ENCODE results near the gene PLCD3. TPM values are rescaled to one million over a fixed set of nuclear protein-coding genes. Genes with fewer than 3 reads are reported as not detected.

The PLCD3 gene
- total and polyA plus RNA-seq, 2 of the 13 experiments (the other 11 are each of a cell fraction or from before 2014, with no cell fraction given): 11.3 to 39.1 TPM

DNA sequence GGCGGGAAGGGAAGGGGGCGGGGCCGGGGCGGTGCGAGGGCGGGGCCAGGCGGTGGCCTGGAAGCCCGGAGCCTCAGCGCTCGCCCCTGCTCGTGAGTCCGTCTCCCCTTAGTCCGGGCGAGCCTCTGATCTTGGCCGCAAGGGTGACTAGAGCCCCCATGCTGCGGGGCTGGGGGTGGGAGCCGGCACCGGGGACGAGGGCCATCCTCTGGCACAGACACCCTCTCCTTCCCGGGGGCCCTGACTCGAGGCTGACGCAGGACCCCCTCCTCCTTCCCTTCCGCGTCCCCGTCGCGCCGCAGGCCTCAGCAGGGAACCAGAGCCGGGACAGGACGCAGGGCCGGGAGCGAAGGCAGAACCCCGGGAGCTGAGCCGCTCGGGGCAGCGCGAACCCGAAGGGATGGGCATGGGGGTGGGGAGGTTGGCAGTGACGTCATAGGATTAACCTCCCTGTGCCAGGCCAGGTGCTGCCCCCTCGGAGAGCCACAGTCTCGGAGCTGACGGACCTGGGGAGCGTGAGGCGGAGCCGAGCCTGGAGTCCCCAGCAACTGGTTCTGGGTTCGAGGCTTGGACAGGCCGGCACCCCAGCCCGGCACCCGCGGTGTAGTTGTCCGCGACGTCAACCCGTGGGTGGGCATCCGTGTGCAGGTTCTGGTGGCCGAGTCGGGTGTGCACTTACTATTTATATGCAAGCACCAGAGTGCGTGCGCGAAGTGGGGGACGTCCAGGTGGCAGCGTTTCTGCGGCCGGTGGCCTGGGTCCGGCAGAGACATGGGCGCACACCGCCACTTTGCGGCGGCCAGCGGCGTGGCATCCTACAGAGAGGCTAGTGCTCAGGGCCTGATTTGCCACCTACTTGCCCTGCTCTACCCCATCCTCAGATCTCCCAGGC, 503 bp upstream of the PLCD3 start (continued):
- TF ChIP-seq, protein P1, sequence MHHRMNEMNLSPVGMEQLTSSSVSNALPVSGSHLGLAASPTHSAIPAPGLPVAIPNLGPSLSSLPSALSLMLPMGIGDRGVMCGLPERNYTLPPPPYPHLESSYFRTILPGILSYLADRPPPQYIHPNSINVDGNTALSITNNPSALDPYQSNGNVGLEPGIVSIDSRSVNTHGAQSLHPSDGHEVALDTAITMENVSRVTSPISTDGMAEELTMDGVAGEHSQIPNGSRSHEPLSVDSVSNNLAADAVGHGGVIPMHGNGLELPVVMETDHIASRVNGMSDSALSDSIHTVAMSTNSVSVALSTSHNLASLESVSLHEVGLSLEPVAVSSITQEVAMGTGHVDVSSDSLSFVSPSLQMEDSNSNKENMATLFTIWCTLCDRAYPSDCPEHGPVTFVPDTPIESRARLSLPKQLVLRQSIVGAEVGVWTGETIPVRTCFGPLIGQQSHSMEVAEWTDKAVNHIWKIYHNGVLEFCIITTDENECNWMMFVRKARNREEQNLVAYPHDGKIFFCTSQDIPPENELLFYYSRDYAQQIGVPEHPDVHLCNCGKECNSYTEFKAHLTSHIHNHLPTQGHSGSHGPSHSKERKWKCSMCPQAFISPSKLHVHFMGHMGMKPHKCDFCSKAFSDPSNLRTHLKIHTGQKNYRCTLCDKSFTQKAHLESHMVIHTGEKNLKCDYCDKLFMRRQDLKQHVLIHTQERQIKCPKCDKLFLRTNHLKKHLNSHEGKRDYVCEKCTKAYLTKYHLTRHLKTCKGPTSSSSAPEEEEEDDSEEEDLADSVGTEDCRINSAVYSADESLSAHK (CRISPR knock-in tag; IDR thresholded peaks at IDR 0.05; ENCODE audit: borderline replicate concordance): no peak
- TF ChIP-seq, protein P2, sequence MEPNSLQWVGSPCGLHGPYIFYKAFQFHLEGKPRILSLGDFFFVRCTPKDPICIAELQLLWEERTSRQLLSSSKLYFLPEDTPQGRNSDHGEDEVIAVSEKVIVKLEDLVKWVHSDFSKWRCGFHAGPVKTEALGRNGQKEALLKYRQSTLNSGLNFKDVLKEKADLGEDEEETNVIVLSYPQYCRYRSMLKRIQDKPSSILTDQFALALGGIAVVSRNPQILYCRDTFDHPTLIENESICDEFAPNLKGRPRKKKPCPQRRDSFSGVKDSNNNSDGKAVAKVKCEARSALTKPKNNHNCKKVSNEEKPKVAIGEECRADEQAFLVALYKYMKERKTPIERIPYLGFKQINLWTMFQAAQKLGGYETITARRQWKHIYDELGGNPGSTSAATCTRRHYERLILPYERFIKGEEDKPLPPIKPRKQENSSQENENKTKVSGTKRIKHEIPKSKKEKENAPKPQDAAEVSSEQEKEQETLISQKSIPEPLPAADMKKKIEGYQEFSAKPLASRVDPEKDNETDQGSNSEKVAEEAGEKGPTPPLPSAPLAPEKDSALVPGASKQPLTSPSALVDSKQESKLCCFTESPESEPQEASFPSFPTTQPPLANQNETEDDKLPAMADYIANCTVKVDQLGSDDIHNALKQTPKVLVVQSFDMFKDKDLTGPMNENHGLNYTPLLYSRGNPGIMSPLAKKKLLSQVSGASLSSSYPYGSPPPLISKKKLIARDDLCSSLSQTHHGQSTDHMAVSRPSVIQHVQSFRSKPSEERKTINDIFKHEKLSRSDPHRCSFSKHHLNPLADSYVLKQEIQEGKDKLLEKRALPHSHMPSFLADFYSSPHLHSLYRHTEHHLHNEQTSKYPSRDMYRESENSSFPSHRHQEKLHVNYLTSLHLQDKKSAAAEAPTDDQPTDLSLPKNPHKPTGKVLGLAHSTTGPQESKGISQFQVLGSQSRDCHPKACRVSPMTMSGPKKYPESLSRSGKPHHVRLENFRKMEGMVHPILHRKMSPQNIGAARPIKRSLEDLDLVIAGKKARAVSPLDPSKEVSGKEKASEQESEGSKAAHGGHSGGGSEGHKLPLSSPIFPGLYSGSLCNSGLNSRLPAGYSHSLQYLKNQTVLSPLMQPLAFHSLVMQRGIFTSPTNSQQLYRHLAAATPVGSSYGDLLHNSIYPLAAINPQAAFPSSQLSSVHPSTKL (CRISPR knock-in tag; IDR thresholded peaks at IDR 0.05): peak; percentile 29; the same call in 1 of the 2 replicates
- TF ChIP-seq, protein P3, sequence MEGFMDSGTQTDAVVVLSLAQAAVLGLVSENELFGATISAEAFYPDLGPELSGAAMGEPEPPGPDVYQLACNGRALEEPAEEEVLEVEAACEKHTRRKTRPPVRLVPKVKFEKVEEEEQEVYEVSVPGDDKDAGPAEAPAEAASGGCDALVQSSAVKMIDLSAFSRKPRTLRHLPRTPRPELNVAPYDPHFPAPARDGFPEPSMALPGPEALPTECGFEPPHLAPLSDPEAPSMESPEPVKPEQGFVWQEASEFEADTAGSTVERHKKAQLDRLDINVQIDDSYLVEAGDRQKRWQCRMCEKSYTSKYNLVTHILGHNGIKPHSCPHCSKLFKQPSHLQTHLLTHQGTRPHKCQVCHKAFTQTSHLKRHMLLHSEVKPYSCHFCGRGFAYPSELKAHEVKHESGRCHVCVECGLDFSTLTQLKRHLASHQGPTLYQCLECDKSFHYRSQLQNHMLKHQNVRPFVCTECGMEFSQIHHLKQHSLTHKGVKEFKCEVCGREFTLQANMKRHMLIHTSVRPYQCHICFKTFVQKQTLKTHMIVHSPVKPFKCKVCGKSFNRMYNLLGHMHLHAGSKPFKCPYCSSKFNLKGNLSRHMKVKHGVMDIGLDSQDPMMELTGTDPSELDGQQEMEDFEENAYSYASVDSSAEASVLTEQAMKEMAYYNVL (CRISPR knock-in tag; IDR thresholded peaks at IDR 0.05; ENCODE audit: borderline replicate concordance): no peak
- TF ChIP-seq, protein P4, sequence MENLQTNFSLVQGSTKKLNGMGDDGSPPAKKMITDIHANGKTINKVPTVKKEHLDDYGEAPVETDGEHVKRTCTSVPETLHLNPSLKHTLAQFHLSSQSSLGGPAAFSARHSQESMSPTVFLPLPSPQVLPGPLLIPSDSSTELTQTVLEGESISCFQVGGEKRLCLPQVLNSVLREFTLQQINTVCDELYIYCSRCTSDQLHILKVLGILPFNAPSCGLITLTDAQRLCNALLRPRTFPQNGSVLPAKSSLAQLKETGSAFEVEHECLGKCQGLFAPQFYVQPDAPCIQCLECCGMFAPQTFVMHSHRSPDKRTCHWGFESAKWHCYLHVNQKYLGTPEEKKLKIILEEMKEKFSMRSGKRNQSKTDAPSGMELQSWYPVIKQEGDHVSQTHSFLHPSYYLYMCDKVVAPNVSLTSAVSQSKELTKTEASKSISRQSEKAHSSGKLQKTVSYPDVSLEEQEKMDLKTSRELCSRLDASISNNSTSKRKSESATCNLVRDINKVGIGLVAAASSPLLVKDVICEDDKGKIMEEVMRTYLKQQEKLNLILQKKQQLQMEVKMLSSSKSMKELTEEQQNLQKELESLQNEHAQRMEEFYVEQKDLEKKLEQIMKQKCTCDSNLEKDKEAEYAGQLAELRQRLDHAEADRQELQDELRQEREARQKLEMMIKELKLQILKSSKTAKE (CRISPR knock-in tag; IDR thresholded peaks at IDR 0.05; ENCODE audit: borderline replicate concordance): peak; percentile 46; the same call in 1 of the 2 replicates
- TF ChIP-seq PLRG1 (conservative IDR thresholded peaks at IDR 0.05) (no peak), SIN3B (IDR thresholded peaks at IDR 0.05; ENCODE audit: low read length) (no peak), EP300 (IDR thresholded peaks at IDR 0.05; ENCODE audit: low read depth in 2 of 2, low read length in 2 of 2) (0 out of 4 replicates have a peak, but pooled peaks of 1 of the 2 experiments have one; percentile 27), EP300 (CRISPR knock-in tag; IDR thresholded peaks at IDR 0.05; ENCODE audit: borderline replicate concordance) (peak; percentile 50; the same call in 1 of the 2 replicates), ZNF616 (CRISPR knock-in tag; IDR thresholded peaks at IDR 0.05; ENCODE audit: low read depth) (no peak), CREM (IDR thresholded peaks at IDR 0.05) (peak; percentile 57; the same call in 1 of the 2 replicates), CREM (CRISPR knock-in tag; IDR thresholded peaks at IDR 0.05) (no peak), ELF1 (CRISPR knock-in tag; IDR thresholded peaks at IDR 0.05) (peak; percentile 45), DNMT3B (CRISPR knock-in tag; conservative IDR thresholded peaks at IDR 0.05) (no peak), ZNF282 (IDR thresholded peaks at IDR 0.05; ENCODE audit: partially characterized antibody) (no peak), ZC3H13 (CRISPR knock-in tag; IDR thresholded peaks at IDR 0.05) (peak; percentile 74; the same call in 1 of the 2 replicates), NFE2L2 (IDR thresholded peaks at IDR 0.05; ENCODE audit: low read length) (no peak)
- TF ChIP-seq, protein P5, sequence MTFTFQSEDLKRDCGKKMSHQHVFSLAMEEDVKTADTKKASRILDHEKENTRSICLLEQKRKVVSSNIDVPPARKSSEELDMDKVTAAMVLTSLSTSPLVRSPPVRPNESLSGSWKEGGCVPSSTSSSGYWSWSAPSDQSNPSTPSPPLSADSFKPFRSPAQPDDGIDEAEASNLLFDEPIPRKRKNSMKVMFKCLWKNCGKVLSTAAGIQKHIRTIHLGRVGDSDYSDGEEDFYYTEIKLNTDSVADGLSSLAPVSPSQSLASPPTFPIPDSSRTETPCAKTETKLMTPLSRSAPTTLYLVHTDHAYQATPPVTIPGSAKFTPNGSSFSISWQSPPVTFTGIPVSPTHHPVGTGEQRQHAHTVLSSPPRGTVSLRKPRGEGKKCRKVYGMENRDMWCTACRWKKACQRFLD (CRISPR knock-in tag; IDR thresholded peaks at IDR 0.05; ENCODE audit: borderline replicate concordance): peak; percentile 85; the same call in 1 of the 2 replicates
